ENCODE results near the gene SUMO2.
"Not testable (repeated sequence)": the region's sequence is repeated elsewhere in the genome, so short reads cannot be mapped to it uniquely, and the experiment has no call there.

The SUMO2 gene

DNA sequence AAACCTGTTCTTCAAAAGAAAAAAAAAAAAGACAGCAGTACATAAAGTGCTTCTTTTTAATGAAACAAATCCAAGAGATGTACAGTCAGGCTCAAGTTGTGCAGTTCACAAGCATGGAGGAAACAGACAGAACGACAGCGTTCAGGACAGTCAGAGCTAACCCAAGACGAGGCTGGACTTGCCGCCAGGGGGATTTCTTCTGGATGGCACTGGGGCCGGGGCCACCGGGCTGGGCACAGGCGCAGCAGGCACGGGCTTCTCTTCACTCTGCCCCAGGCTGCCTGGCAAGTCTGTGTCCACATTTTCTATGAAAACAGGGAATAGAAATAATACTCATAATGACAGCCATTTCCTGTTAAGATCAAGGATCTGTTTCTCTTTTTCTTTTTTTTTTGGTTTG is 46.8 kb downstream of the SUMO2 start:
- Histone ChIP-seq H3K27me3 (ENCODE audit: low read depth, low read length) (no peaks in the 10 kb centered on the region), H3K79me2 (ENCODE audit: low read length) (peaks cover 4% of the 10 kb centered on the region; the same call in 1 of the 2 replicates), H2AFZ (ENCODE audit: low read depth, low read length) (no peak overlapping the region), H4K20me1 (ENCODE audit: insufficient read depth, low read length) (no peaks in the 10 kb centered on the region; the same call in 1 of the 2 replicates), H3K9me3 (ENCODE audit: insufficient read depth, low read length) (no peaks in the 10 kb centered on the region), H3K4me2 (ENCODE audit: low read length) (no peak overlapping the region), H3K27ac (ENCODE audit: low read length) (no peak overlapping the region), H3K36me3 (replicated peaks; ENCODE audit: low read depth, low read length) (peaks cover 19% of the 10 kb centered on the region), H3K9ac (ENCODE audit: low read length) (no peak overlapping the region), H3K4me3 (ENCODE audit: low read length) (no peak overlapping the region), H3K4me1 (ENCODE audit: low read length) (peaks cover 4% of the 10 kb centered on the region; the same call in 1 of the 2 replicates)
- TF ChIP-seq CTCF (IDR thresholded peaks at IDR 0.05; ENCODE audit: low read depth, low read length): no peak
- TF ChIP-seq EZH2phosphoT487 (IDR thresholded peaks at IDR 0.05; ENCODE audit: low read depth): no peak

GRCh38 chr17:75135452-75135851 is 47.3 kb downstream of the SUMO2 start:
- H3K4me3 ChIP-seq (ENCODE audit: low read length): no peak overlapping the region
- peaks cover 2% of the 10 kb centered on the region for H4K20me1 ChIP-seq (ENCODE audit: insufficient read depth, low read length)
- no peak for TF ChIP-seq EZH2phosphoT487 (IDR thresholded peaks at IDR 0.05; ENCODE audit: low read depth)
- no peak overlapping the region for H2AFZ ChIP-seq (ENCODE audit: low read depth, low read length)
- H3K9me3 ChIP-seq (ENCODE audit: insufficient read depth, low read length): no peaks in the 10 kb centered on the region
- H3K79me2 ChIP-seq (ENCODE audit: low read length): peaks cover 9% of the 10 kb centered on the region
- peaks cover 17% of the 10 kb centered on the region for H3K36me3 ChIP-seq (replicated peaks; ENCODE audit: low read depth, low read length)
- H3K9ac ChIP-seq (ENCODE audit: low read length): no peak overlapping the region
- H3K27me3 ChIP-seq (ENCODE audit: low read depth, low read length): no peaks in the 10 kb centered on the region
- H3K4me2 ChIP-seq (ENCODE audit: low read length): no peak overlapping the region
- H3K27ac ChIP-seq (ENCODE audit: low read length): no peak overlapping the region
- H3K4me1 ChIP-seq (ENCODE audit: low read length): peaks cover 6% of the 10 kb centered on the region

DNA sequence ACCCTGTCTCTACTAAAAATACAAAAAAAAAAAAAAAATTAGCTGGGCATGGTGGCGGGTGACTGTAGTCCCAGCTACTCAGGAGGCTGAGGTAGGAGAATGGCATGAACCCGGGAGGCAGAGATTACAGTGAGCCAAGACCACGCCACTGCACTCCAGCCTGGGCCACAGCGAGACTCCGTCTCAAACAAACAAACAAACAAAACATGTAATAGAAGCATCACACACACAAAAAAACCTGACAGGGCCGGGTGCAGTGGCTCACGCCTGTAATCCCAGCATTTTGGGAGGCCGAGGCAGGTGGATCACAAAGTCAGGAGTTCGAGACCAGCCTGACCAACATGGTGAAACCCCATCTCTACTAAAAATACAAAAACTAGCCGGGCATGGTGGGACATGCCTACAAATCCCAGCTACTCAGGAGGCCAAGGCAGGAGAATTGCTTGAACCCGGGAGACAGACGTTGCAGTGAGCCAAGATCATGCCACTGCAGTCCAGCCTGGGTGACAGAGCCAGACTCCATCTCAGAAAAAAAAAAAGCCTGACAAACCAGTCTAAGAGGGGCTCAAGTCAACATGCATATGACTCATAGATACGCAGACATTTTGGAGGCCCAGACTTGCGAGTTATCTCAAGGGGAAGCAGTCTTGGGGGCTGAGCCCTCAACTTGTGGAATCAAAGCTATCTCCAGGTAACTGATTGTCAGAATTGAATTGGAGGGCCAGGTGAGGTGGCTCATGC is 49.0 kb downstream of the SUMO2 start:
- H4K20me1 ChIP-seq (ENCODE audit: insufficient read depth, low read length); H3K9me3 ChIP-seq (ENCODE audit: insufficient read depth, low read length); H3K4me2 ChIP-seq (ENCODE audit: low read length); H3K4me3 ChIP-seq (ENCODE audit: low read length); H3K9ac ChIP-seq (ENCODE audit: low read length); H2AFZ ChIP-seq (ENCODE audit: low read depth, low read length); H3K27me3 ChIP-seq (ENCODE audit: low read depth, low read length); H3K27ac ChIP-seq (ENCODE audit: low read length): not testable (repeated sequence)
- Histone ChIP-seq H3K79me2 (ENCODE audit: low read length) (peaks cover 16% of the 10 kb centered on the region), H3K4me1 (ENCODE audit: low read length) (peaks cover 11% of the 10 kb centered on the region), H3K36me3 (replicated peaks; ENCODE audit: low read depth, low read length) (peaks cover 24% of the 10 kb centered on the region)

- Histone ChIP-seq H3K27me3 (ENCODE audit: low read depth, low read length) (no peaks in the 10 kb centered on the region), H3K79me2 (ENCODE audit: low read length) (peaks cover 16% of the 10 kb centered on the region), H3K27ac (ENCODE audit: low read length) (no peak overlapping the region), H3K9ac (ENCODE audit: low read length) (no peak overlapping the region), H3K4me3 (ENCODE audit: low read length) (no peak overlapping the region), H2AFZ (ENCODE audit: low read depth, low read length) (no peak overlapping the region), H3K4me2 (ENCODE audit: low read length) (no peak overlapping the region), H4K20me1 (ENCODE audit: insufficient read depth, low read length) (peaks cover 5% of the 10 kb centered on the region), H3K4me1 (ENCODE audit: low read length) (peaks cover 11% of the 10 kb centered on the region), H3K9me3 (ENCODE audit: insufficient read depth, low read length) (no peaks in the 10 kb centered on the region), H3K36me3 (replicated peaks; ENCODE audit: low read depth, low read length) (peaks cover 22% of the 10 kb centered on the region)
- no peak for TF ChIP-seq CTCF (IDR thresholded peaks at IDR 0.05; ENCODE audit: low read depth, low read length)
- no peak for TF ChIP-seq EZH2phosphoT487 (IDR thresholded peaks at IDR 0.05; ENCODE audit: low read depth)
These were observed 49.8 kb downstream of the SUMO2 start for GRCh38 chr17:75133001-75133400.

- H3K9me3 ChIP-seq (ENCODE audit: insufficient read depth, low read length); H3K27me3 ChIP-seq (ENCODE audit: low read depth, low read length); H4K20me1 ChIP-seq (ENCODE audit: insufficient read depth, low read length): not testable (repeated sequence)
- peak overlapping the region; percentile 95 for H3K4me3 ChIP-seq (ENCODE audit: low read length)
- peak overlapping the region; percentile 72 for H3K27ac ChIP-seq (ENCODE audit: low read length)
- H3K4me1 ChIP-seq (ENCODE audit: low read length): peaks cover 11% of the 10 kb centered on the region
- H3K4me2 ChIP-seq (ENCODE audit: low read length): peak overlapping the region; percentile 78
- peaks cover 22% of the 10 kb centered on the region for H3K36me3 ChIP-seq (replicated peaks; ENCODE audit: low read depth, low read length)
- H3K9ac ChIP-seq (ENCODE audit: low read length): peak overlapping the region; percentile 97
- peak overlapping the region; percentile 72; the same call in 1 of the 2 replicates for H2AFZ ChIP-seq (ENCODE audit: low read depth, low read length)
- H3K79me2 ChIP-seq (ENCODE audit: low read length): peaks cover 16% of the 10 kb centered on the region
These were observed 50.5 kb downstream of the SUMO2 start for GRCh38 chr17:75132018-75133000.

Data from OCI-LY3 (cell line).